WTC11 (cell line): ENCODE measurements around the gene SIPA1L3. TPM values are rescaled to one million over a fixed set of nuclear protein-coding genes. Genes with fewer than 3 reads are reported as not detected.

Experiments used
- ATAC-seq: fragments of 200-7000 bp; cut with Tn5 transposase; 2 replicates; pipeline ENCODE4 v1.10.0; 2021; ENCODE audit warnings: mild to moderate bottlenecking, moderate library complexity
- CTCF ChIA-PET: fragments of 300-600 bp; sonication (Branson Sonifier 250); formaldehyde crosslinking; loops from one replicate; lab custom pipeline; 2021; ENCODE audit warnings: antibody characterized with exemption; lab: Charles Lee
- POLR2A ChIA-PET: fragments of 350-600 bp; sonication (Branson Sonifier 250); formaldehyde crosslinking; loops from one replicate; lab custom pipeline; 2021; ENCODE audit warnings: antibody characterized with exemption; lab: Charles Lee
- DNase-seq: peaks from one replicate; pipeline ENCODE4 v3.0.0; 2021; ENCODE audit warnings: low spot score
- H3K27ac Mint-ChIP-seq: 2 replicates; pipeline ENCODE4 v1.8.0; 2021; ENCODE audit warnings: mixed read lengths
- H3K27me3 Mint-ChIP-seq: 2 replicates; pipeline ENCODE4 v1.8.0; 2021; ENCODE audit warnings: low read depth, mild to moderate bottlenecking, moderate library complexity, mixed read lengths
- H3K36me3 Mint-ChIP-seq: 2 replicates; pipeline ENCODE4 v1.8.0; 2021; ENCODE audit warnings: mixed read lengths
- H3K4me1 Mint-ChIP-seq: 2 replicates; pipeline ENCODE4 v1.8.0; 2022; ENCODE audit warnings: mixed read lengths
- H3K4me3 Mint-ChIP-seq: 2 replicates; pipeline ENCODE4 v1.8.0; 2021; ENCODE audit warnings: mild to moderate bottlenecking, moderate library complexity, mixed read lengths
- H3K9me3 Mint-ChIP-seq: 2 replicates; pipeline ENCODE4 v1.8.0; 2021; ENCODE audit warnings: mixed read lengths
- CREB1 ChIP-seq: sonication (generic); formaldehyde crosslinking; IDR thresholded peaks from 2 replicates; pipeline ENCODE4 v1.8.0; 2023; ENCODE audit warnings: mild to moderate bottlenecking, missing genetic modification reagents
- ETV6 ChIP-seq: sonication (generic); formaldehyde crosslinking; IDR thresholded peaks from 2 replicates; pipeline ENCODE4 v1.8.1; 2022; ENCODE audit warnings: mild to moderate bottlenecking, missing genetic modification reagents
- FOXK1 ChIP-seq: sonication (generic); formaldehyde crosslinking; IDR thresholded peaks from 2 replicates; pipeline ENCODE4 v1.8.0; 2022; ENCODE audit warnings: mild to moderate bottlenecking, moderate library complexity, missing genetic modification reagents
- KAT7 ChIP-seq: sonication (generic); formaldehyde crosslinking; IDR thresholded peaks from 2 replicates; pipeline ENCODE4 v1.8.1; 2023; ENCODE audit warnings: missing genetic modification reagents, mild to moderate bottlenecking, borderline replicate concordance
- SMAD3 ChIP-seq: sonication (generic); formaldehyde crosslinking; IDR thresholded peaks from 2 replicates; pipeline ENCODE4 v1.8.0; 2022; ENCODE audit warnings: missing genetic modification reagents, mild to moderate bottlenecking, borderline replicate concordance
- ZNF138 ChIP-seq: sonication (generic); formaldehyde crosslinking; conservative IDR thresholded peaks from 2 replicates; pipeline ENCODE4 v1.8.1; 2022; ENCODE audit warnings: mild to moderate bottlenecking, moderate library complexity, missing genetic modification reagents
- total RNA-seq: library from RNA; stranded (reverse); gene quantifications from 3 replicates; pipeline ENCODE4 v1.2.3, GENCODE V29; 2021
- TF ChIP-seq, protein P1 (sequence below): fragments of 250-450 bp; sonication (Bioruptor Pico); IDR thresholded peaks from 2 replicates; pipeline ENCODE4 v1.8.0; 2021; ENCODE audit warnings: mild to moderate bottlenecking
- TF ChIP-seq, protein P2 (sequence below): sonication (generic); formaldehyde crosslinking; IDR thresholded peaks from 2 replicates; pipeline ENCODE4 v1.8.0; 2023; ENCODE audit warnings: missing genetic modification reagents, mild to moderate bottlenecking, borderline replicate concordance
- TF ChIP-seq, protein P3 (sequence below): sonication (generic); formaldehyde crosslinking; IDR thresholded peaks from 2 replicates; pipeline ENCODE4 v1.8.0; 2022; ENCODE audit warnings: mild to moderate bottlenecking, missing genetic modification reagents
- TF ChIP-seq, protein P4 (sequence below): sonication (generic); formaldehyde crosslinking; IDR thresholded peaks from 2 replicates; pipeline ENCODE4 v1.8.1; 2022; ENCODE audit warnings: mild to moderate bottlenecking, missing genetic modification reagents, moderate library complexity, borderline replicate concordance
- TF ChIP-seq, protein P5 (sequence below): fragments of 250-450 bp; sonication (Bioruptor Pico); IDR thresholded peaks from 2 replicates; pipeline ENCODE4 v1.9.0; 2021; ENCODE audit warnings: moderate library complexity, mild to moderate bottlenecking, inconsistent platforms, borderline replicate concordance
- TF ChIP-seq, protein P6 (sequence below): sonication (generic); formaldehyde crosslinking; IDR thresholded peaks from 2 replicates; pipeline ENCODE4 v1.8.0; 2022; ENCODE audit warnings: mild to moderate bottlenecking, missing genetic modification reagents
- TF ChIP-seq, protein P7 (sequence below): sonication (generic); formaldehyde crosslinking; IDR thresholded peaks from 2 replicates; pipeline ENCODE4 v1.8.0; 2023; ENCODE audit warnings: mild to moderate bottlenecking, missing genetic modification reagents

Gene SIPA1L3
- total RNA-seq, 1 experiment from 2014 or later, result 41.5 TPM

DNA sequence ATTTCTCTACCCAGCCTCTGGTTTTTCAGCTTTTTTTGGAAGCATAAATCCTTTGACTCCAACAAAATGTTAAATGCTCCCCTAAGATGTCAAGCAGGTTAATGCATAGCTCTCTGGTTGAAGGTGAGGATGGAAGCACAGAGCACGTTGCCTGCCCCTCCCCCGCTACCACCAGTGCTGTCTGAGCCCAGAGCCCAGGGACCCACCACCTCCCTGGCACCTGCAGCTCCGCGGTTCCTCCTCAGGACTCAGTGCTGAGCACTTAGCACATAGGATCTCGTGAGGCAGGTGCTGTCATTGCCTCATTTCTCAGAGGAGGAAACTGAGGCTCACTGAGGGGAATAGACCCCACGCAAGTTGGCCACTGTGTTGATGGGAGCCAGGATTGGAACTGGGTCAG, 268.4 kb downstream of the SIPA1L3 start:
- H3K4me3 Mint-ChIP-seq, result no peak overlapping the region
- ATAC-seq, result peak; percentile 30; the same call in 1 of the 2 replicates

DNA sequence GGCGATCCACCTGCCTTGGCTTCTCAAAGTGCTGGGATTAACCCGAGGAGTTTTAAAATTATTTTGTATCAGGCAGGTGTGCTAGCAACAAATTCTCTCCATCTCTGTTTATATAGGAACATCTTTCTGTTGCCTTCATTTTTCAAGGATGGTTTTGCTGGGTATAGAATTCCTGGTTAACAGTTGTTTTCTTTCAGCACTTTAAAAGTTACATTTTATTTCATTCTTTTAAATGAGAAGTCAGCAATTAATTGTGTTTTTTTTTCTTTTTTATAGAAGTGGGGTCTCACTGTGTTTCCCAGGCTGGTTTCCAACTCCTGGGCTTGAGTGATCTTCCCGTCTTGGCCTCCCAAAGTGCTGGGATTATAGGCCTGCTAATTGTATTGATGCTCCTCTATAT, 273.1 kb downstream of the SIPA1L3 start:
- CTCF ChIA-PET, result no interaction called here
- ATAC-seq, result no peak
- Mint-ChIP-seq H3K4me3 (no peak overlapping the region), H3K9me3 (peaks cover 5% of the 10 kb centered on the region), H3K36me3 (peaks cover 8% of the 10 kb centered on the region), H3K27me3 (no peaks in the 10 kb centered on the region), H3K4me1 (peaks cover 25% of the 10 kb centered on the region)
- no peak for TF ChIP-seq SMAD3 (CRISPR knock-in tag)
- TF ChIP-seq, protein P1, sequence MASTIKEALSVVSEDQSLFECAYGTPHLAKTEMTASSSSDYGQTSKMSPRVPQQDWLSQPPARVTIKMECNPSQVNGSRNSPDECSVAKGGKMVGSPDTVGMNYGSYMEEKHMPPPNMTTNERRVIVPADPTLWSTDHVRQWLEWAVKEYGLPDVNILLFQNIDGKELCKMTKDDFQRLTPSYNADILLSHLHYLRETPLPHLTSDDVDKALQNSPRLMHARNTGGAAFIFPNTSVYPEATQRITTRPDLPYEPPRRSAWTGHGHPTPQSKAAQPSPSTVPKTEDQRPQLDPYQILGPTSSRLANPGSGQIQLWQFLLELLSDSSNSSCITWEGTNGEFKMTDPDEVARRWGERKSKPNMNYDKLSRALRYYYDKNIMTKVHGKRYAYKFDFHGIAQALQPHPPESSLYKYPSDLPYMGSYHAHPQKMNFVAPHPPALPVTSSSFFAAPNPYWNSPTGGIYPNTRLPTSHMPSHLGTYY, result no peak
- TF ChIP-seq, protein P2, sequence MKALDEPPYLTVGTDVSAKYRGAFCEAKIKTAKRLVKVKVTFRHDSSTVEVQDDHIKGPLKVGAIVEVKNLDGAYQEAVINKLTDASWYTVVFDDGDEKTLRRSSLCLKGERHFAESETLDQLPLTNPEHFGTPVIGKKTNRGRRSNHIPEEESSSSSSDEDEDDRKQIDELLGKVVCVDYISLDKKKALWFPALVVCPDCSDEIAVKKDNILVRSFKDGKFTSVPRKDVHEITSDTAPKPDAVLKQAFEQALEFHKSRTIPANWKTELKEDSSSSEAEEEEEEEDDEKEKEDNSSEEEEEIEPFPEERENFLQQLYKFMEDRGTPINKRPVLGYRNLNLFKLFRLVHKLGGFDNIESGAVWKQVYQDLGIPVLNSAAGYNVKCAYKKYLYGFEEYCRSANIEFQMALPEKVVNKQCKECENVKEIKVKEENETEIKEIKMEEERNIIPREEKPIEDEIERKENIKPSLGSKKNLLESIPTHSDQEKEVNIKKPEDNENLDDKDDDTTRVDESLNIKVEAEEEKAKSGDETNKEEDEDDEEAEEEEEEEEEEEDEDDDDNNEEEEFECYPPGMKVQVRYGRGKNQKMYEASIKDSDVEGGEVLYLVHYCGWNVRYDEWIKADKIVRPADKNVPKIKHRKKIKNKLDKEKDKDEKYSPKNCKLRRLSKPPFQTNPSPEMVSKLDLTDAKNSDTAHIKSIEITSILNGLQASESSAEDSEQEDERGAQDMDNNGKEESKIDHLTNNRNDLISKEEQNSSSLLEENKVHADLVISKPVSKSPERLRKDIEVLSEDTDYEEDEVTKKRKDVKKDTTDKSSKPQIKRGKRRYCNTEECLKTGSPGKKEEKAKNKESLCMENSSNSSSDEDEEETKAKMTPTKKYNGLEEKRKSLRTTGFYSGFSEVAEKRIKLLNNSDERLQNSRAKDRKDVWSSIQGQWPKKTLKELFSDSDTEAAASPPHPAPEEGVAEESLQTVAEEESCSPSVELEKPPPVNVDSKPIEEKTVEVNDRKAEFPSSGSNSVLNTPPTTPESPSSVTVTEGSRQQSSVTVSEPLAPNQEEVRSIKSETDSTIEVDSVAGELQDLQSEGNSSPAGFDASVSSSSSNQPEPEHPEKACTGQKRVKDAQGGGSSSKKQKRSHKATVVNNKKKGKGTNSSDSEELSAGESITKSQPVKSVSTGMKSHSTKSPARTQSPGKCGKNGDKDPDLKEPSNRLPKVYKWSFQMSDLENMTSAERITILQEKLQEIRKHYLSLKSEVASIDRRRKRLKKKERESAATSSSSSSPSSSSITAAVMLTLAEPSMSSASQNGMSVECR (CRISPR knock-in tag), result no peak
- TF ChIP-seq ETV6 (CRISPR knock-in tag), result no peak
- no peak for TF ChIP-seq FOXK1 (CRISPR knock-in tag)
- TF ChIP-seq, protein P3, sequence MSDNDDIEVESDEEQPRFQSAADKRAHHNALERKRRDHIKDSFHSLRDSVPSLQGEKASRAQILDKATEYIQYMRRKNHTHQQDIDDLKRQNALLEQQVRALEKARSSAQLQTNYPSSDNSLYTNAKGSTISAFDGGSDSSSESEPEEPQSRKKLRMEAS (CRISPR knock-in tag), result no peak
- TF ChIP-seq, protein P4, sequence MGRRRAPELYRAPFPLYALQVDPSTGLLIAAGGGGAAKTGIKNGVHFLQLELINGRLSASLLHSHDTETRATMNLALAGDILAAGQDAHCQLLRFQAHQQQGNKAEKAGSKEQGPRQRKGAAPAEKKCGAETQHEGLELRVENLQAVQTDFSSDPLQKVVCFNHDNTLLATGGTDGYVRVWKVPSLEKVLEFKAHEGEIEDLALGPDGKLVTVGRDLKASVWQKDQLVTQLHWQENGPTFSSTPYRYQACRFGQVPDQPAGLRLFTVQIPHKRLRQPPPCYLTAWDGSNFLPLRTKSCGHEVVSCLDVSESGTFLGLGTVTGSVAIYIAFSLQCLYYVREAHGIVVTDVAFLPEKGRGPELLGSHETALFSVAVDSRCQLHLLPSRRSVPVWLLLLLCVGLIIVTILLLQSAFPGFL (CRISPR knock-in tag), result no peak
- TF ChIP-seq, protein P5, sequence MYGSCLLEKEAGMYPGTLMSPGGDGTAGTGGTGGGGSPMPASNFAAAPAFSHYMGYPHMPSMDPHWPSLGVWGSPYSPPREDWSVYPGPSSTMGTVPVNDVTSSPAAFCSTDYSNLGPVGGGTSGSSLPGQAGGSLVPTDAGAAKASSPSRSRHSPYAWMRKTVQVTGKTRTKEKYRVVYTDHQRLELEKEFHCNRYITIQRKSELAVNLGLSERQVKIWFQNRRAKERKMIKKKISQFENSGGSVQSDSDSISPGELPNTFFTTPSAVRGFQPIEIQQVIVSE, result no peak
- no peak for TF ChIP-seq KAT7
- TF ChIP-seq ZNF138, result no peak
- TF ChIP-seq, protein P6, sequence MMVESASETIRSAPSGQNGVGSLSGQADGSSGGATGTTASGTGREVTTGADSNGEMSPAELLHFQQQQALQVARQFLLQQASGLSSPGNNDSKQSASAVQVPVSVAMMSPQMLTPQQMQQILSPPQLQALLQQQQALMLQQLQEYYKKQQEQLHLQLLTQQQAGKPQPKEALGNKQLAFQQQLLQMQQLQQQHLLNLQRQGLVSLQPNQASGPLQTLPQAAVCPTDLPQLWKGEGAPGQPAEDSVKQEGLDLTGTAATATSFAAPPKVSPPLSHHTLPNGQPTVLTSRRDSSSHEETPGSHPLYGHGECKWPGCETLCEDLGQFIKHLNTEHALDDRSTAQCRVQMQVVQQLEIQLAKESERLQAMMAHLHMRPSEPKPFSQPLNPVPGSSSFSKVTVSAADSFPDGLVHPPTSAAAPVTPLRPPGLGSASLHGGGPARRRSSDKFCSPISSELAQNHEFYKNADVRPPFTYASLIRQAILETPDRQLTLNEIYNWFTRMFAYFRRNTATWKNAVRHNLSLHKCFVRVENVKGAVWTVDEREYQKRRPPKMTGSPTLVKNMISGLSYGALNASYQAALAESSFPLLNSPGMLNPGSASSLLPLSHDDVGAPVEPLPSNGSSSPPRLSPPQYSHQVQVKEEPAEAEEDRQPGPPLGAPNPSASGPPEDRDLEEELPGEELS, result no peak
- TF ChIP-seq, all 79 proteins: peak for 0
- POLR2A ChIA-PET, result no interaction called here
- DNase-seq, result no peak
- no peak overlapping the region for H3K27ac Mint-ChIP-seq

More for the DNA sequence above, 268.4 kb downstream of the SIPA1L3 start:
- H3K4me1 Mint-ChIP-seq, result peaks cover 5% of the 10 kb centered on the region
- H3K9me3 Mint-ChIP-seq, result no peaks in the 10 kb centered on the region
- H3K27ac Mint-ChIP-seq, result peak overlapping the region; percentile 36; the same call in 1 of the 2 replicates
- H3K27me3 Mint-ChIP-seq, result no peaks in the 10 kb centered on the region
- no peaks in the 10 kb centered on the region for H3K36me3 Mint-ChIP-seq
- TF ChIP-seq CREB1, result no peak
- TF ChIP-seq, protein P7, sequence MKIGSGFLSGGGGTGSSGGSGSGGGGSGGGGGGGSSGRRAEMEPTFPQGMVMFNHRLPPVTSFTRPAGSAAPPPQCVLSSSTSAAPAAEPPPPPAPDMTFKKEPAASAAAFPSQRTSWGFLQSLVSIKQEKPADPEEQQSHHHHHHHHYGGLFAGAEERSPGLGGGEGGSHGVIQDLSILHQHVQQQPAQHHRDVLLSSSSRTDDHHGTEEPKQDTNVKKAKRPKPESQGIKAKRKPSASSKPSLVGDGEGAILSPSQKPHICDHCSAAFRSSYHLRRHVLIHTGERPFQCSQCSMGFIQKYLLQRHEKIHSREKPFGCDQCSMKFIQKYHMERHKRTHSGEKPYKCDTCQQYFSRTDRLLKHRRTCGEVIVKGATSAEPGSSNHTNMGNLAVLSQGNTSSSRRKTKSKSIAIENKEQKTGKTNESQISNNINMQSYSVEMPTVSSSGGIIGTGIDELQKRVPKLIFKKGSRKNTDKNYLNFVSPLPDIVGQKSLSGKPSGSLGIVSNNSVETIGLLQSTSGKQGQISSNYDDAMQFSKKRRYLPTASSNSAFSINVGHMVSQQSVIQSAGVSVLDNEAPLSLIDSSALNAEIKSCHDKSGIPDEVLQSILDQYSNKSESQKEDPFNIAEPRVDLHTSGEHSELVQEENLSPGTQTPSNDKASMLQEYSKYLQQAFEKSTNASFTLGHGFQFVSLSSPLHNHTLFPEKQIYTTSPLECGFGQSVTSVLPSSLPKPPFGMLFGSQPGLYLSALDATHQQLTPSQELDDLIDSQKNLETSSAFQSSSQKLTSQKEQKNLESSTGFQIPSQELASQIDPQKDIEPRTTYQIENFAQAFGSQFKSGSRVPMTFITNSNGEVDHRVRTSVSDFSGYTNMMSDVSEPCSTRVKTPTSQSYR (CRISPR knock-in tag), result peak; percentile 52; the same call in 1 of the 2 replicates
- POLR2A ChIA-PET, result no interaction called here
- no peak for DNase-seq
- CTCF ChIA-PET, result interaction anchor here (0.7 to 3.5 kb wide), 4 partner anchors 31 to 273 kb away, joined by 3 to 19 read pairs (median 4); no protein-coding TSS in a partner anchor
